Stimulated activated memory B cell treated with anti-CD40 and anti-IgM and Interleukin-4, amounts not matched to agents 10 μg/mL and 1 μg/mL and 100 μg/mL, for 72 hours (primary cell): ENCODE data around the gene SERINC4.
A peak's percentile ranks its signal among the peaks of the same experiment; 100 is the strongest.
"Not testable (repeated sequence)": the region's sequence is repeated elsewhere in the genome, so short reads cannot be mapped to it uniquely, and the experiment has no call there.

Source experiments
- ATAC-seq: fragments of 150-1000 bp; cut with Tn5 transposase; 2 replicates; pipeline ENCODE4 v1.10.0; 2021
- H3K27ac Mint-ChIP-seq: one replicate; pipeline ENCODE4 v1.8.0; 2022; ENCODE audit warnings: mild to moderate bottlenecking, mixed read lengths
- H3K27me3 Mint-ChIP-seq: one replicate; pipeline ENCODE4 v1.8.0; 2022; ENCODE audit warnings: mixed read lengths
- H3K36me3 Mint-ChIP-seq: one replicate; pipeline ENCODE4 v1.8.0; 2022; ENCODE audit warnings: mixed read lengths
- H3K4me1 Mint-ChIP-seq: one replicate; pipeline ENCODE4 v1.8.0; 2022; ENCODE audit warnings: mixed read lengths
- H3K4me3 Mint-ChIP-seq: one replicate; pipeline ENCODE4 v1.8.0; 2022; ENCODE audit warnings: mild to moderate bottlenecking, moderate library complexity, mixed read lengths
- H3K9me3 Mint-ChIP-seq: one replicate; pipeline ENCODE4 v1.8.0; 2022; ENCODE audit warnings: mixed read lengths

The SERINC4 gene

GRCh38 chr15:43799945-43800285 lies at the start of gene SERINC4:
Gene SERINC4 (minus strand): TSS chr15:43800220. CDS start chr15:43799986, 234 bp downstream.
- Mint-ChIP-seq H3K27ac (peak within 1 kb of the TSS; percentile 90), H3K27me3 (no peaks in the 10 kb centered on the region), H3K9me3 (no peaks in the 10 kb centered on the region), H3K4me3 (peak within 1 kb of the TSS; percentile 99), H3K36me3 (peaks cover 61% of the 10 kb centered on the region), H3K4me1 (peaks cover 53% of the 10 kb centered on the region)
- ATAC-seq, result no peak

- Mint-ChIP-seq H3K27ac (no peak overlapping the region), H3K4me3 (no peak overlapping the region), H3K36me3 (peaks cover 36% of the 10 kb centered on the region), H3K4me1 (peaks cover 5% of the 10 kb centered on the region), H3K27me3 (no peaks in the 10 kb centered on the region), H3K9me3 (no peaks in the 10 kb centered on the region)
- ATAC-seq, result no peak
Observed at GRCh38 chr15:43845421-43845820, 45.4 kb upstream of the SERINC4 start.

- ATAC-seq, H3K27me3 Mint-ChIP-seq, H3K4me3 Mint-ChIP-seq, H3K9me3 Mint-ChIP-seq, H3K27ac Mint-ChIP-seq: not testable (repeated sequence)
- H3K36me3 Mint-ChIP-seq, result peaks cover 25% of the 10 kb centered on the region
- peaks cover 26% of the 10 kb centered on the region for H3K4me1 Mint-ChIP-seq
Observed at GRCh38 chr15:43832485-43832884, 32.5 kb upstream of the SERINC4 start.

GRCh38 chr15:43831519-43832052 lies 31.6 kb upstream of the SERINC4 start:
- not testable (repeated sequence) for H3K9me3 Mint-ChIP-seq, H3K27ac Mint-ChIP-seq, H3K27me3 Mint-ChIP-seq, ATAC-seq, H3K4me3 Mint-ChIP-seq
- H3K4me1 Mint-ChIP-seq, result peaks cover 35% of the 10 kb centered on the region
- H3K36me3 Mint-ChIP-seq, result peaks cover 25% of the 10 kb centered on the region

- H3K27ac Mint-ChIP-seq, result peak overlapping the region; percentile 24
Observed at GRCh38 chr15:43830691-43831275, 30.8 kb upstream of the SERINC4 start.

GRCh38 chr15:43829951-43830540 lies 30.0 kb upstream of the SERINC4 start:
- H3K27me3 Mint-ChIP-seq, H3K9me3 Mint-ChIP-seq, ATAC-seq: not testable (repeated sequence)
- Mint-ChIP-seq H3K4me1 (peaks cover 36% of the 10 kb centered on the region), H3K4me3 (peak overlapping the region; percentile 54), H3K36me3 (peaks cover 21% of the 10 kb centered on the region), H3K27ac (peak overlapping the region; percentile 24)

More at GRCh38 chr15:43830691-43831275, 30.8 kb upstream of the SERINC4 start:
- not testable (repeated sequence) for H3K4me3 Mint-ChIP-seq, ATAC-seq, H3K9me3 Mint-ChIP-seq, H3K27me3 Mint-ChIP-seq
- Mint-ChIP-seq H3K4me1 (peaks cover 36% of the 10 kb centered on the region), H3K36me3 (peaks cover 25% of the 10 kb centered on the region)

- H3K27ac Mint-ChIP-seq, result peak overlapping the region; percentile 91
Observed at GRCh38 chr15:43828061-43828657, 28.1 kb upstream of the SERINC4 start.

GRCh38 chr15:43826508-43827341 lies 26.7 kb upstream of the SERINC4 start, which contains the start of gene WDR76:
Gene WDR76 (plus strand): TSS chr15:43827002. CDS start chr15:43827033, 31 bp downstream.
- H3K9me3 Mint-ChIP-seq, result no peaks in the 10 kb centered on the region
- peak; percentile 90 for ATAC-seq
- peaks cover 19% of the 10 kb centered on the region for H3K36me3 Mint-ChIP-seq
- H3K27me3 Mint-ChIP-seq, result no peaks in the 10 kb centered on the region
- peak within 1 kb of the TSS; percentile 91 for H3K27ac Mint-ChIP-seq
- peak within 1 kb of the TSS; percentile 90 for H3K4me3 Mint-ChIP-seq
- peaks cover 49% of the 10 kb centered on the region for H3K4me1 Mint-ChIP-seq

More at GRCh38 chr15:43828061-43828657, 28.1 kb upstream of the SERINC4 start:
- no peaks in the 10 kb centered on the region for H3K27me3 Mint-ChIP-seq
- H3K4me1 Mint-ChIP-seq, result peaks cover 43% of the 10 kb centered on the region
- no peaks in the 10 kb centered on the region for H3K9me3 Mint-ChIP-seq
- ATAC-seq, result no peak
- peak overlapping the region; percentile 90 for H3K4me3 Mint-ChIP-seq
- H3K36me3 Mint-ChIP-seq, result peaks cover 17% of the 10 kb centered on the region

GRCh38 chr15:43826029-43826507 lies 26.0 kb upstream of the SERINC4 start:
- H3K27me3 Mint-ChIP-seq, result no peaks in the 10 kb centered on the region
- no peaks in the 10 kb centered on the region for H3K9me3 Mint-ChIP-seq
- H3K4me1 Mint-ChIP-seq, result peaks cover 54% of the 10 kb centered on the region
- peak overlapping the region; percentile 90 for H3K4me3 Mint-ChIP-seq
- no peak for ATAC-seq
- H3K27ac Mint-ChIP-seq, result peak overlapping the region; percentile 91
- H3K36me3 Mint-ChIP-seq, result peaks cover 24% of the 10 kb centered on the region

- H3K36me3 Mint-ChIP-seq, result peaks cover 24% of the 10 kb centered on the region
Observed at GRCh38 chr15:43825305-43825704, 25.3 kb upstream of the SERINC4 start.

GRCh38 chr15:43824302-43825246 lies 24.6 kb upstream of the SERINC4 start, which contains the start of gene MFAP1:
Gene MFAP1 (minus strand): TSS chr15:43824690. CDS start chr15:43824569, 121 bp downstream.
- Mint-ChIP-seq H3K4me1 (peaks cover 48% of the 10 kb centered on the region), H3K36me3 (peaks cover 17% of the 10 kb centered on the region), H3K4me3 (peak within 1 kb of the TSS; percentile 99), H3K9me3 (no peaks in the 10 kb centered on the region), H3K27me3 (no peaks in the 10 kb centered on the region), H3K27ac (peak within 1 kb of the TSS; percentile 94)
- ATAC-seq, result peak; percentile 91

More at GRCh38 chr15:43825305-43825704, 25.3 kb upstream of the SERINC4 start:
- H3K9me3 Mint-ChIP-seq, H3K4me3 Mint-ChIP-seq, ATAC-seq, H3K27me3 Mint-ChIP-seq: not testable (repeated sequence)
- Mint-ChIP-seq H3K27ac (peak overlapping the region; percentile 94), H3K4me1 (peaks cover 54% of the 10 kb centered on the region)

- H3K4me1 Mint-ChIP-seq, result peaks cover 18% of the 10 kb centered on the region
- no peaks in the 10 kb centered on the region for H3K27me3 Mint-ChIP-seq
- ATAC-seq, result no peak
- no peak overlapping the region for H3K27ac Mint-ChIP-seq
- peak overlapping the region; percentile 34 for H3K4me3 Mint-ChIP-seq
- H3K36me3 Mint-ChIP-seq, result peaks cover 7% of the 10 kb centered on the region
- H3K9me3 Mint-ChIP-seq, result no peaks in the 10 kb centered on the region
Observed at GRCh38 chr15:43821505-43821904, 21.5 kb upstream of the SERINC4 start.

- peaks cover 28% of the 10 kb centered on the region for H3K36me3 Mint-ChIP-seq
- H3K4me1 Mint-ChIP-seq, H3K27me3 Mint-ChIP-seq, H3K27ac Mint-ChIP-seq, ATAC-seq, H3K9me3 Mint-ChIP-seq, H3K4me3 Mint-ChIP-seq: not testable (repeated sequence)
Observed at GRCh38 chr15:43815064-43815463, 15.0 kb upstream of the SERINC4 start.
